HEK293 (cell line): ENCODE measurements around the gene YIF1B.

Experiments
- SCRT1 ChIP-seq: fragments of 450-650 bp; formaldehyde crosslinking; IDR thresholded peaks from 2 replicates; pipeline ENCODE4 v1.5.1; 2016; ENCODE audit warnings: missing biosample characterization, missing genetic modification characterization, borderline replicate concordance
- YY1 ChIP-seq: fragments of 450-650 bp; formaldehyde crosslinking; IDR thresholded peaks from 2 replicates; pipeline ENCODE4 v1.5.1; 2018; ENCODE audit warnings: missing biosample characterization, missing genetic modification characterization
- ZBTB21 ChIP-seq: fragments of 450-650 bp; formaldehyde crosslinking; IDR thresholded peaks from 2 replicates; pipeline ENCODE4 v1.5.1; 2017; ENCODE audit warnings: missing biosample characterization, missing genetic modification characterization
- ZBTB7A ChIP-seq: fragments of 450-650 bp; formaldehyde crosslinking; IDR thresholded peaks from 2 replicates; pipeline ENCODE4 v1.5.1; 2016; ENCODE audit warnings: low read depth, missing biosample characterization, missing genetic modification characterization
- ZEB2 ChIP-seq: fragments of 450-650 bp; formaldehyde crosslinking; IDR thresholded peaks from 2 replicates; pipeline ENCODE4 v1.5.1; 2016; ENCODE audit warnings: missing biosample characterization, missing genetic modification characterization
- ZNF366 ChIP-seq: fragments of 450-650 bp; formaldehyde crosslinking; conservative IDR thresholded peaks from 2 replicates; pipeline ENCODE4 v1.5.1; 2016; ENCODE audit warnings: missing biosample characterization, missing genetic modification characterization
- ZNF423 ChIP-seq: fragments of 450-650 bp; formaldehyde crosslinking; IDR thresholded peaks from 2 replicates; pipeline ENCODE4 v1.5.1; 2016; ENCODE audit warnings: missing biosample characterization, missing genetic modification characterization
- ZNF529 ChIP-seq: fragments of 450-650 bp; formaldehyde crosslinking; IDR thresholded peaks from 2 replicates; pipeline ENCODE4 v1.5.1; 2017; ENCODE audit warnings: missing genetic modification characterization, missing biosample characterization; ENCODE audit not compliant: insufficient replicate concordance
- TF ChIP-seq, protein P1 (sequence below): fragments of 450-650 bp; formaldehyde crosslinking; IDR thresholded peaks from 2 replicates; pipeline ENCODE4 v1.5.1; 2016; ENCODE audit warnings: missing biosample characterization, missing genetic modification characterization
- TF ChIP-seq, protein P2 (sequence below): fragments of 450-650 bp; formaldehyde crosslinking; IDR thresholded peaks from 2 replicates; pipeline ENCODE4 v1.5.1; 2017; ENCODE audit warnings: missing biosample characterization, mild to moderate bottlenecking, missing genetic modification characterization, moderate library complexity

DNA sequence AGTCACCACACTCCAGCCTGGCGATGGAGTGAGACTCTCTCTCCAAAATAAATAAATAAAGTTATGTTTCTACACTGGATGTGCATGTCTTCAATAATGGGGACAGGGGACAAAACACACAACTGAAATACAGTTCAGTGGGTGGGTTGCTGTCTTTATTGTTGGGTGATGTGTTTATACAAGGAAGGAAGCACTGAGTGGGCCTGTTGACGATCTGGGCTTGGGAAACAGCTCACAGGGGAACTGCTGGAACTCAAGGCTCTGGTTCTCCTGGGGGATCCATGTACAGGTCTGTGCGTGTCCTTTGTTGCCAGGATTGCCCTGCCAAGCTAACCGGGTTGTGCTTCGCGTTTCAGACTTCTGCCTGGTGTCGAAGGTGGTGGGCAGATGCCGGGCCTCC lies 32.5 kb downstream of the YIF1B start:
- TF ChIP-seq YY1 (tag by site-specific recombination) (no peak), ZNF366 (tag by site-specific recombination) (no peak), SCRT1 (tag by site-specific recombination) (no peak), ZNF423 (tag by site-specific recombination) (no peak), ZEB2 (tag by site-specific recombination) (no peak), ZBTB7A (tag by site-specific recombination) (no peak), ZNF529 (no peak), ZBTB21 (tag by site-specific recombination) (no peak)
- TF ChIP-seq, protein P1, sequence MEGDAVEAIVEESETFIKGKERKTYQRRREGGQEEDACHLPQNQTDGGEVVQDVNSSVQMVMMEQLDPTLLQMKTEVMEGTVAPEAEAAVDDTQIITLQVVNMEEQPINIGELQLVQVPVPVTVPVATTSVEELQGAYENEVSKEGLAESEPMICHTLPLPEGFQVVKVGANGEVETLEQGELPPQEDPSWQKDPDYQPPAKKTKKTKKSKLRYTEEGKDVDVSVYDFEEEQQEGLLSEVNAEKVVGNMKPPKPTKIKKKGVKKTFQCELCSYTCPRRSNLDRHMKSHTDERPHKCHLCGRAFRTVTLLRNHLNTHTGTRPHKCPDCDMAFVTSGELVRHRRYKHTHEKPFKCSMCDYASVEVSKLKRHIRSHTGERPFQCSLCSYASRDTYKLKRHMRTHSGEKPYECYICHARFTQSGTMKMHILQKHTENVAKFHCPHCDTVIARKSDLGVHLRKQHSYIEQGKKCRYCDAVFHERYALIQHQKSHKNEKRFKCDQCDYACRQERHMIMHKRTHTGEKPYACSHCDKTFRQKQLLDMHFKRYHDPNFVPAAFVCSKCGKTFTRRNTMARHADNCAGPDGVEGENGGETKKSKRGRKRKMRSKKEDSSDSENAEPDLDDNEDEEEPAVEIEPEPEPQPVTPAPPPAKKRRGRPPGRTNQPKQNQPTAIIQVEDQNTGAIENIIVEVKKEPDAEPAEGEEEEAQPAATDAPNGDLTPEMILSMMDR (tag by site-specific recombination), result no peak
- TF ChIP-seq, protein P2, sequence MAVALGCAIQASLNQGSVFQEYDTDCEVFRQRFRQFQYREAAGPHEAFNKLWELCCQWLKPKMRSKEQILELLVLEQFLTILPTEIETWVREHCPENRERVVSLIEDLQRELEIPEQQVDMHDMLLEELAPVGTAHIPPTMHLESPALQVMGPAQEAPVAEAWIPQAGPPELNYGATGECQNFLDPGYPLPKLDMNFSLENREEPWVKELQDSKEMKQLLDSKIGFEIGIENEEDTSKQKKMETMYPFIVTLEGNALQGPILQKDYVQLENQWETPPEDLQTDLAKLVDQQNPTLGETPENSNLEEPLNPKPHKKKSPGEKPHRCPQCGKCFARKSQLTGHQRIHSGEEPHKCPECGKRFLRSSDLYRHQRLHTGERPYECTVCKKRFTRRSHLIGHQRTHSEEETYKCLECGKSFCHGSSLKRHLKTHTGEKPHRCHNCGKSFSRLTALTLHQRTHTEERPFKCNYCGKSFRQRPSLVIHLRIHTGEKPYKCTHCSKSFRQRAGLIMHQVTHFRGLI (tag by site-specific recombination), result no peak
